Sigmoid colon (tissue), 4 donors: Measurements from ENCODE around the gene IFT25.

Experiments used
- CTCF ChIP-seq, 4 experiments: fragments of 450-650 bp in 3 of 4; fragments of 200-600 bp in 1 of 4; IDR thresholded peaks; one replicate each; pipeline ENCODE4 v1.5.1; 2016 to 2019; ENCODE audit warnings: antibody characterized with exemption in 4 of 4, mild to moderate bottlenecking in 3 of 4, moderate library complexity in 2 of 4
- POLR2A ChIP-seq, 2 donors: fragments of 450-650 bp; IDR thresholded peaks; one replicate each; pipeline ENCODE4 v1.6.1; 2016; ENCODE audit warnings: antibody characterized with exemption in 2 of 2, mild to moderate bottlenecking in 2 of 2, moderate library complexity in 2 of 2
- POLR2AphosphoS5 ChIP-seq, 4 donors: sonication (generic); formaldehyde crosslinking; IDR thresholded peaks; one replicate each; pipeline ENCODE4 v1.6.1; 2017; ENCODE audit warnings: antibody characterized with exemption in 4 of 4

GRCh38 chr1:53954128-53954527, 8.6 kb upstream of the IFT25 start:
- TF ChIP-seq CTCF (IDR thresholded peaks at IDR 0.05) (no peak), POLR2AphosphoS5 (IDR thresholded peaks at IDR 0.05) (no peak), POLR2A (IDR thresholded peaks at IDR 0.05) (no peak)
